ENCODE data around the gene MARF1.
"Not testable (repeated sequence)": the region's sequence is repeated elsewhere in the genome, so short reads cannot be mapped to it uniquely, and the experiment has no call there.

The MARF1 gene

GRCh38 chr16:15672514-15673167, 29.7 kb upstream of the MARF1 start:
- peak; percentile 96 to 98 for DNase-seq
- H3K4me1 ChIP-seq, result peaks cover 0 to 19% (median 10%) of the 10 kb centered on the region in 4 donors
- H3K4me3 ChIP-seq, result peak overlapping the region; percentile 8 to 20
- no peak for TF ChIP-seq CTCF (IDR thresholded peaks at IDR 0.05)
- H3K27me3 ChIP-seq, result no peaks in the 10 kb centered on the region
- intact Hi-C loops (cut with DNase I; ENCODE audit: low total_unique reads), result no loop called here
- peak overlapping the region; percentile 75 to 79 for H3K27ac ChIP-seq
- peaks cover 9 to 43% (median 31%) of the 10 kb centered on the region in 3 donors for H3K36me3 ChIP-seq
- H3K9me3 ChIP-seq, result no peaks in the 10 kb centered on the region

- peak in 1 of 2 donors; percentile 27 for DNase-seq
- intact Hi-C loops (cut with DNase I; ENCODE audit: low total_unique reads), result not testable (repeated sequence)
- peaks cover 0 to 19% (median 10%) of the 10 kb centered on the region in 4 donors for H3K4me1 ChIP-seq
Observed at GRCh38 chr16:15672127-15672513, 29.2 kb upstream of the MARF1 start.

GRCh38 chr16:15671530-15672117, 28.7 kb upstream of the MARF1 start:
- Histone ChIP-seq H3K27ac (peak overlapping the region; percentile 75 to 79), H3K9me3 (no peaks in the 10 kb centered on the region), H3K27me3 (no peaks in the 10 kb centered on the region), H3K4me3 (no peak overlapping the region), H3K4me1 (peaks cover 0 to 19% (median 10%) of the 10 kb centered on the region in 4 donors), H3K36me3 (peaks cover 17 to 53% (median 37%) of the 10 kb centered on the region in 3 donors)
- no peak for DNase-seq
- no peak for TF ChIP-seq CTCF (IDR thresholded peaks at IDR 0.05)
- intact Hi-C loops (cut with DNase I; ENCODE audit: low total_unique reads), result no loop called here

More at GRCh38 chr16:15672127-15672513, 29.2 kb upstream of the MARF1 start:
- H3K36me3 ChIP-seq, result peaks cover 14 to 48% (median 33%) of the 10 kb centered on the region in 3 donors
- peak overlapping the region in 1 of 2 donors; percentile 20 for H3K4me3 ChIP-seq
- H3K27ac ChIP-seq, result peak overlapping the region; percentile 75 to 79
- H3K9me3 ChIP-seq, H3K27me3 ChIP-seq: not testable (repeated sequence)

GRCh38 chr16:15667091-15667742, 24.3 kb upstream of the MARF1 start:
- Histone ChIP-seq H3K9me3 (no peaks in the 10 kb centered on the region), H3K36me3 (peaks cover 34 to 61% (median 59%) of the 10 kb centered on the region in 3 donors), H3K4me3 (no peak overlapping the region), H3K27me3 (no peaks in the 10 kb centered on the region), H3K4me1 (peaks cover 0 to 4% (median 2%) of the 10 kb centered on the region in 4 donors), H3K27ac (no peak overlapping the region)
- intact Hi-C loops (cut with DNase I; ENCODE audit: low total_unique reads), result no loop called here
- TF ChIP-seq CTCF (IDR thresholded peaks at IDR 0.05), result no peak
- DNase-seq, result no peak

GRCh38 chr16:15665107-15665506, 22.2 kb upstream of the MARF1 start:
- H3K36me3 ChIP-seq, result peaks cover 34 to 58% (median 56%) of the 10 kb centered on the region in 3 donors
- H3K4me3 ChIP-seq, result no peak overlapping the region
- no peaks in the 10 kb centered on the region for H3K9me3 ChIP-seq
- H3K27me3 ChIP-seq, result no peaks in the 10 kb centered on the region
- no peak for TF ChIP-seq CTCF (IDR thresholded peaks at IDR 0.05)
- H3K27ac ChIP-seq, result no peak overlapping the region
- peaks cover 0 to 4% (median 0%) of the 10 kb centered on the region in 4 donors for H3K4me1 ChIP-seq
- intact Hi-C loops (cut with DNase I; ENCODE audit: low total_unique reads), result no loop called here
- DNase-seq, result no peak

- intact Hi-C loops (cut with DNase I; ENCODE audit: low total_unique reads), result no loop called here
- no peaks in the 10 kb centered on the region for H3K27me3 ChIP-seq
- peak in 1 of 2 donors; percentile 9 for DNase-seq
- no peak for TF ChIP-seq CTCF (IDR thresholded peaks at IDR 0.05)
- H3K36me3 ChIP-seq, result peaks cover 5 to 12% (median 7%) of the 10 kb centered on the region in 3 donors
- peak overlapping the region in 1 of 2 donors; percentile 21 for H3K27ac ChIP-seq
- no peaks in the 10 kb centered on the region for H3K9me3 ChIP-seq
- peaks cover 0 to 7% (median 0%) of the 10 kb centered on the region in 4 donors for H3K4me1 ChIP-seq
- H3K4me3 ChIP-seq, result no peak overlapping the region
Observed at GRCh38 chr16:15660203-15660601, 17.2 kb upstream of the MARF1 start.

Measured in tibial artery (tissue), 4 donors.